ENCODE data around the gene OR14I1. TPM values are rescaled to one million over a fixed set of nuclear protein-coding genes. Genes with fewer than 3 reads are reported as not detected.

Gene OR14I1

Small RNA genes within 50 kb of the gene (small RNA-seq; reads per million reads assigned to genes)
- not detected for gene AHCYP8 (ENCODE audit: low read depth)
